ENCODE results near the gene MALRD1. TPM values are rescaled to one million over a fixed set of nuclear protein-coding genes. Genes with fewer than 3 reads are reported as not detected.
A peak's percentile ranks its signal among the peaks of the same experiment; 100 is the strongest.

Gene MALRD1
- total RNA-seq, 1 experiment from 2014 or later: 0.86 TPM

DNA sequence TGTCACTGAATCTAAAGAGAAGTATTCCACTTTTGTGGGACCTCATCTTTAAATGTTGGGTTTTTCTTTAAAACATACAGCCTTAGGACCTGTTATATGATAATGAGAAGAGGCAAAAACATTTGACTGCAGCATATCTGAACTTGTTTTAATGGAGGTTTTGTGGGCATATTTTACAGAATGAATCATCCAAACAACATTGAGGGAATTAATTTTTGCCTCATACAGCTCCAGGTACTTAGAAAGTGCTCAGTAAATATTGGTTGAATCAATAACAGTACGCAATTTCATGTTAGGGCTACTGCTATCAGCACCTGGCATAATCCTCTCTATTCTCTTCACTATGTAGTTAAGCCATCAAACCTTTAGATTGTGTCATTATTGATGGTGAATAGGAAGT is 115.9 kb downstream of the MALRD1 start:
- POLR2A ChIA-PET (ENCODE audit: low non-redundant PET): no interaction called here
- CTCF ChIA-PET: no interaction called here
- no peak for TF ChIP-seq EZH2 (IDR thresholded peaks at IDR 0.05; ENCODE audit: borderline replicate concordance, low read depth, low read length, poor library complexity, severe bottlenecking)
- TF ChIP-seq, protein P1, sequence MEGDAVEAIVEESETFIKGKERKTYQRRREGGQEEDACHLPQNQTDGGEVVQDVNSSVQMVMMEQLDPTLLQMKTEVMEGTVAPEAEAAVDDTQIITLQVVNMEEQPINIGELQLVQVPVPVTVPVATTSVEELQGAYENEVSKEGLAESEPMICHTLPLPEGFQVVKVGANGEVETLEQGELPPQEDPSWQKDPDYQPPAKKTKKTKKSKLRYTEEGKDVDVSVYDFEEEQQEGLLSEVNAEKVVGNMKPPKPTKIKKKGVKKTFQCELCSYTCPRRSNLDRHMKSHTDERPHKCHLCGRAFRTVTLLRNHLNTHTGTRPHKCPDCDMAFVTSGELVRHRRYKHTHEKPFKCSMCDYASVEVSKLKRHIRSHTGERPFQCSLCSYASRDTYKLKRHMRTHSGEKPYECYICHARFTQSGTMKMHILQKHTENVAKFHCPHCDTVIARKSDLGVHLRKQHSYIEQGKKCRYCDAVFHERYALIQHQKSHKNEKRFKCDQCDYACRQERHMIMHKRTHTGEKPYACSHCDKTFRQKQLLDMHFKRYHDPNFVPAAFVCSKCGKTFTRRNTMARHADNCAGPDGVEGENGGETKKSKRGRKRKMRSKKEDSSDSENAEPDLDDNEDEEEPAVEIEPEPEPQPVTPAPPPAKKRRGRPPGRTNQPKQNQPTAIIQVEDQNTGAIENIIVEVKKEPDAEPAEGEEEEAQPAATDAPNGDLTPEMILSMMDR (conservative IDR thresholded peaks at IDR 0.05; ENCODE audit: low read depth, low read length): no peak
- H3K4me1 ChIP-seq (ENCODE audit: insufficient read depth, low read length, poor library complexity, severe bottlenecking): peaks cover 4% of the 10 kb centered on the region
- H3K9me3 ChIP-seq (ENCODE audit: low read depth, low read length, poor library complexity, severe bottlenecking): no peaks in the 10 kb centered on the region
- H3K27ac ChIP-seq (ENCODE audit: low read depth, low read length, poor library complexity, severe bottlenecking): no peak overlapping the region
- no peak overlapping the region for H3K4me3 ChIP-seq (ENCODE audit: low read depth, low read length, poor library complexity, severe bottlenecking)
- BruUV-seq (replicated peaks): no TSS peak
- intact Hi-C loops (cut with micrococcal nuclease; ENCODE audit: unreplicated experiment): no loop called here
- H3K36me3 ChIP-seq (ENCODE audit: insufficient read depth, low read length, poor library complexity, severe bottlenecking): no peaks in the 10 kb centered on the region
- no peak for DNase-seq (ENCODE audit: low spot score)
- H3K27me3 ChIP-seq (replicated peaks; ENCODE audit: insufficient read depth, low read depth, low read length, poor library complexity): no peaks in the 10 kb centered on the region

DNA sequence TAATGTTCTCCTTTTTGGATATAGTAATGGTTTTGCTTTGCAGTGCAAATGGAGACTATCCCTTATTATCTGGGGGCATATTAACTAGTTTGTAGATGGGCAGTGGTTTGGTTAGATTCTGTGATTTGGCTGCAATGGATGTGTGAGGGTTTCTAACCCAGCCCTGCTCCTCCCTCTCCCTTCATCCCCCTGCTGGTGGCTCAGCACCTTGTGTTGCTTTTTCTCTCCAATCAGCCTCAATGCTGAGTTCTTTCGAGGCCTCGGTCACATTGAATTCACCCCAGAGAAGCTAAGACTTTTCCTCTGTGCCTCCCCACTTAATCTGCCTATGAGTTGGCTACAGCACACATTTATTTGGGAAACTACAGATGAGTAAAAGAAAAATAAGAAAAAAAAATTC is 120.0 kb downstream of the MALRD1 start:
- H3K4me3 ChIP-seq (ENCODE audit: low read depth, low read length, poor library complexity, severe bottlenecking): no peak overlapping the region
- TF ChIP-seq, protein P1 (conservative IDR thresholded peaks at IDR 0.05; ENCODE audit: low read depth, low read length): peak; percentile 62
- TF ChIP-seq EZH2 (IDR thresholded peaks at IDR 0.05; ENCODE audit: borderline replicate concordance, low read depth, low read length, poor library complexity, severe bottlenecking): no peak
- DNase-seq (ENCODE audit: low spot score): peak; percentile 50
- H3K9me3 ChIP-seq (ENCODE audit: low read depth, low read length, poor library complexity, severe bottlenecking): no peaks in the 10 kb centered on the region
- no peaks in the 10 kb centered on the region for H3K27me3 ChIP-seq (replicated peaks; ENCODE audit: insufficient read depth, low read depth, low read length, poor library complexity)
- peaks cover 4% of the 10 kb centered on the region for H3K4me1 ChIP-seq (ENCODE audit: insufficient read depth, low read length, poor library complexity, severe bottlenecking)
- no TSS peak for BruUV-seq (replicated peaks)
- intact Hi-C loops (cut with micrococcal nuclease; ENCODE audit: unreplicated experiment): no loop called here
- CTCF ChIA-PET: no interaction called here
- no peak overlapping the region for H3K27ac ChIP-seq (ENCODE audit: low read depth, low read length, poor library complexity, severe bottlenecking)
- H3K36me3 ChIP-seq (ENCODE audit: insufficient read depth, low read length, poor library complexity, severe bottlenecking): no peaks in the 10 kb centered on the region
- POLR2A ChIA-PET (ENCODE audit: low non-redundant PET): interaction anchor here (0.6 kb wide), 1 partner anchor 300 kb away, joined by 3 read pairs; no protein-coding TSS in a partner anchor

DNA sequence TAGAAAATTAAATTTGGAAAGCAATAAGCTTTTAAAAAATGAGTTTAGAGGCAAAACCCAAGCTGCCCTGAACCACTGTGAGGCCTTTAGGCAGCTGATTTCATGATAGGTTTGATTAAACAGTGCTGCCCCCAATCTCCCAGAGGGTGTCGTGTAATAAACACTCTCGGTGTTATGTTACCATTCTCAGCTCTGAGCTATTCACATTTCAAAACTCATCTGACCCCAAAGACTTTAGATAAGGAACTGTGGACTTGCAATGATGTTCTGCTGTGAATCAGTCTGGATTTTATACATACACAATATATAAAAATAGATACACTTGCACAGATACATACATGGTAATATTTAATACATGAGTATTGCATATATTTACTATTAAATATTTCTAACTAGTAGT is 120.4 kb downstream of the MALRD1 start:
- DNase-seq (ENCODE audit: low spot score): peak; percentile 9

More for the DNA sequence above, 120.4 kb downstream of the MALRD1 start:
- ChIA-PET POLR2A (ENCODE audit: low non-redundant PET) (interaction anchor here (0.6 kb wide), 1 partner anchor 301 kb away, joined by 3 read pairs; no protein-coding TSS in a partner anchor), CTCF (no interaction called here)
- Histone ChIP-seq H3K27me3 (replicated peaks; ENCODE audit: insufficient read depth, low read depth, low read length, poor library complexity) (no peaks in the 10 kb centered on the region), H3K4me3 (ENCODE audit: low read depth, low read length, poor library complexity, severe bottlenecking) (no peak overlapping the region), H3K27ac (ENCODE audit: low read depth, low read length, poor library complexity, severe bottlenecking) (no peak overlapping the region), H3K4me1 (ENCODE audit: insufficient read depth, low read length, poor library complexity, severe bottlenecking) (peaks cover 4% of the 10 kb centered on the region), H3K9me3 (ENCODE audit: low read depth, low read length, poor library complexity, severe bottlenecking) (no peaks in the 10 kb centered on the region), H3K36me3 (ENCODE audit: insufficient read depth, low read length, poor library complexity, severe bottlenecking) (no peaks in the 10 kb centered on the region)
- intact Hi-C loops (cut with micrococcal nuclease; ENCODE audit: unreplicated experiment): no loop called here
- BruUV-seq (replicated peaks): no TSS peak
- TF ChIP-seq, protein P1 (conservative IDR thresholded peaks at IDR 0.05; ENCODE audit: low read depth, low read length): no peak
- TF ChIP-seq EZH2 (IDR thresholded peaks at IDR 0.05; ENCODE audit: borderline replicate concordance, low read depth, low read length, poor library complexity, severe bottlenecking): no peak

Measured in A673 (cell line).